K562 (cell line): ENCODE data around the gene SLC25A34. TPM values are rescaled to one million over a fixed set of nuclear protein-coding genes. Genes with fewer than 3 reads are reported as not detected.

Experiments used
- MAFK ChIP-seq: IDR thresholded peaks from 2 replicates; pipeline ENCODE4 v1.6.1; 2011; ENCODE audit warnings: low read length, improper control_type of control experiment
- NFYB ChIP-seq: IDR thresholded peaks from 2 replicates; pipeline ENCODE4 v1.6.1; 2011; ENCODE audit warnings: mild to moderate bottlenecking, moderate library complexity; ENCODE audit not compliant: insufficient read length; ENCODE audit errors: extremely low read depth
- PRDM10 ChIP-seq: fragments of 450-650 bp; IDR thresholded peaks from 2 replicates; pipeline ENCODE4 v1.6.1; 2018; ENCODE audit not compliant: partially characterized antibody
- RAD51 ChIP-seq: fragments of 450-650 bp; IDR thresholded peaks from 2 replicates; pipeline ENCODE4 v1.7.1; 2016; ENCODE audit warnings: low read depth, mild to moderate bottlenecking, borderline replicate concordance
- USF1 ChIP-seq: sonication (generic); formaldehyde crosslinking; IDR thresholded peaks from 2 replicates; pipeline ENCODE4 v1.9.0; 2022; ENCODE audit warnings: mild to moderate bottlenecking, missing genetic modification reagents
- USF2 ChIP-seq: sonication (generic); formaldehyde crosslinking; IDR thresholded peaks from 2 replicates; pipeline ENCODE4 v1.5.0; 2020; ENCODE audit warnings: missing genetic modification reagents
- polyA plus RNA-seq, 8 experiments: library from polyadenylated mRNA; depleted of rRNA in 4 of 8; stranded (reverse) in 5 of 8; unstranded in 3 of 8; fragments of >200 nt; fragmentation: Nextera tagmentation in 2 of 8; fragmentation: Illumina TruSeq in 1 of 8; extraction: Ambion mirVana in 2 of 8; extraction: Trizol in 1 of 8; gene quantifications; 2 replicates each; pipeline versions ENCODE4 v1.2.1 to v1.2.3, GENCODE V29; 2011 to 2014; ENCODE audit warnings: inconsistent platforms in 1 of 8, missing spikeins in 1 of 8
- total RNA-seq, 7 experiments: library from RNA; depleted of rRNA in 6 of 7; stranded (reverse); fragments of >200 nt in 6 of 7; fragmentation: Illumina TruSeq in 2 of 7; extraction: Trizol in 2 of 7; gene quantifications; 2 replicates each; pipeline versions ENCODE4 v1.2.1 to v1.2.3, GENCODE V29; 2011 to 2021; ENCODE audit warnings: low replicate concordance in 1 of 7

The SLC25A34 gene
- total and polyA plus RNA-seq, 9 of the 15 experiments (the other 6 are each of a cell fraction or from before 2014, with no cell fraction given), result 0.01 to 0.57 (median 0.16) TPM

GRCh38 chr1:15777909-15778707 lies 42.0 kb downstream of the SLC25A34 start (continued):
- TF ChIP-seq PRDM10 (peak; percentile 84), USF1 (CRISPR knock-in tag) (peak; percentile 64; the same call in 1 of the 2 replicates), RAD51 (peak; percentile 17; the same call in 1 of the 2 replicates), USF2 (CRISPR knock-in tag) (peak; percentile 42), MAFK (no peak), NFYB (peak; percentile 34)
